HG03342 (cell line): ENCODE measurements around the gene BACH2.
A peak's percentile ranks its signal among the peaks of the same experiment; 100 is the strongest.
"Not testable (repeated sequence)": the region's sequence is repeated elsewhere in the genome, so short reads cannot be mapped to it uniquely, and the experiment has no call there.

ENCODE experiments used
- ATAC-seq: cut with Tn5 transposase; IDR thresholded peaks from one replicate; pipeline ENCODE4 v1.9.1; 2021; ENCODE audit warnings: mild to moderate bottlenecking, moderate library complexity; ENCODE audit not compliant: unreplicated experiment

Gene BACH2

GRCh38 chr6:90216072-90216977 lies 80.3 kb downstream of the BACH2 start:
- peak; percentile 54 for ATAC-seq

- no peak for ATAC-seq
Measured at GRCh38 chr6:90214966-90215365, 81.7 kb downstream of the BACH2 start.

DNA sequence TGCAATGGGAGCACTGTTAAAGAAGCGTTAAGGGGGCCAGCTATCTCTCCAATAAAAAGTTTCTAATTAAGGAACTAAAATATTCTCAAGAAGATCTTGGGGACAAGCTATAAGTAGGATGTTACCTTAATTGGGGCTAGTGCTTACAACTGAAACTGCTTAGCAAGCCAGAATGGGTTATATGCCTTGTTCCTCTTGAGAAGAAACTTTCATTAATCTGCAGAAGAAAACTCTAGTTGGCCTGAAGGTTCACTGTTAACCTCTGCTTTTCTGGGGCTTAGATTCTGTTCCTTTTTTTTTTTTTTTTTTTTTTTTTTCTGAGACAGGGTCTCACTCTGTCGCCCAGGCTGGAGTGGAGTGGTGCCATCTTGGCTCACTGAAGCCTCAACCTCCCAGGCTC lies 82.2 kb downstream of the BACH2 start:
- no peak for ATAC-seq

- no peak for ATAC-seq
Measured at GRCh38 chr6:90212274-90212673, 84.4 kb downstream of the BACH2 start.

GRCh38 chr6:90209527-90209926 lies 87.1 kb downstream of the BACH2 start:
- ATAC-seq: no peak

DNA sequence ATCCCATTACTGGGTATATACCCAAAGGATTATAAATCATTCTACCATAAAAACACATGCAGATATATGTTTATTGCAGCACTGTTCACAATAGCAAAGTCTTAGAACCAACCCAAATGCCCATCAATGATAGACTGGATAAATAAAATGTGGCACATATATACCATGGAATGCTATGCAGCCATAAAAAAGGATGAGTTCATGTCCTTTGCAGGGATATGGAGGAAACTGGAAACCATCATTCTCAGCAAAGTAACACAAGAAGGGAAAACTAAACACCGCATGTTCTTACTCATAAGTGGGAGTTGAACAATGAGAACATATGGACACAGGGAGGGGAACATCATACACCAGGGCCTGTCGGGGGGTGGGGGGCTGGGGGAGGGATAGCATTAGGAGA lies 88.0 kb downstream of the BACH2 start:
- not testable (repeated sequence) for ATAC-seq

GRCh38 chr6:90204327-90205056 lies 92.2 kb downstream of the BACH2 start:
- no peak for ATAC-seq

DNA sequence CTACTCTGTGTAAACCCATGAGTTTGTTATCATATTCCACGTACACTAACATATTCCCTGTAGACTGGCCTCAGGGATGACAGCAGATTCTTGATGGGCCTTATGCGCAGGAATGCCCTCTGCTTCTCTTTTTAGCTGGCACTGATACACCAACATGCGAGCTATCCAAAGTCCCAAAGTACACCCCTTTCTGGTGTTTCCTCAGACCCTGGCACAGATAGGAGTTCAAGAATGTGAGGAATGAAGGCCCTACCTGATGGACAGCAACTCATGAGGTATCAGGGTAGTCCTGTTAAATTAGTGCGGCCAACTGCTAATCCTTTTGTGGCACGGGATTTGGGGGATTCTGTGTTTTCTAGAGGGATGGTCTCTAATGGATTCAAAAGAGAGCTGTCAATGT lies 93.0 kb downstream of the BACH2 start:
- no peak for ATAC-seq

- ATAC-seq: no peak
Measured at GRCh38 chr6:90202156-90202555, 94.5 kb downstream of the BACH2 start.

DNA sequence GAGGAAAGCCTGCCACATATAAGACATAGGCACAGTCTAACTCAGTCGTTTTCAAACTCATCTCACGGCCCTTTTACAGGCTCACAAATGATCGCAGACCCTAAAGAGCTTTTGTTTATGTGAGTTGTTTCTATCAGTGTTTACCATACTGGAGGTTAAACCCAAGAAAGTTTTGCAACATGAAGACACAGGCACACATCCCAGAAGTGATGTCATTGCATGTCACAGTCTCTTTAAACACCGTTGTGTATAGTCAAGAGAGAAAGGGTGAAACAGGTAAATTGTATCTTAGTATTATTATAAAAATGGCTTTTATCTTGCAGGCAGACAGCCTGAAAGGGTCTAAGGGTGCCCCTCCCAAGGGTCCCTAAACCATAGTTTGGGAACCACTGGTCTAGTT lies 96.7 kb downstream of the BACH2 start:
- ATAC-seq: no peak

- no peak for ATAC-seq
Measured at GRCh38 chr6:90198758-90199425, 97.8 kb downstream of the BACH2 start.

DNA sequence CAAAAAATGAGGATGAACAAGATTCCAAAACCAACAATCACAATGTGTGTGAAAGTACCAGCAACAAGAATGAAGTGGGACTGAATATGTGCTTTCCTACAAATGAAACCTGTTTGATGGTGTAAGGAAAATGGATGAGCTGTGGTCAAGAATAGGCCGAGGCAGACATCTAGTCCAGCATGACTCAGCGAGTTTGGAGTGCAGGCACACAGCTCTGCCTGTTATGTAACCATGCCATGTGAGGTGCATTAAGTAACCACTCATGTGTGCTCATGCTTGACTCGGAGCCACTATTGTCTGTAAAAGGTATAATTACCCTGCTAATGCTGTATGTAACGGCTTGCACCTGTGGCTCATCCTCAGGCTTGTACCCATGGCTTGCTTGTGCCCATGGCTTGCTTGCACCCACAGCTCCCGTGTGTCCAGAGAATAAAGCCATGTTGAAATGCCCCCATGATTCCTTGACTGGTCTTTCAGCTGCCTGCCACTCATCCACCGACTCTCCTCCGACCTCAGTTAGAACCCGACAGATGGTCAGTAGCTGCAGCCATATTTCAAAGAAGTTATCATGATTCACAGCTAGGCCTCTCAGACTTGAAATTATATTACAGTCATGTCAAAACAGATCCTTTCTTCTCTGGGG lies 98.7 kb downstream of the BACH2 start:
- no peak for ATAC-seq

- no peak for ATAC-seq
Measured at GRCh38 chr6:90195094-90195829, 101.4 kb downstream of the BACH2 start.

- ATAC-seq: no peak
Measured at GRCh38 chr6:90194371-90194841, 102.2 kb downstream of the BACH2 start.

DNA sequence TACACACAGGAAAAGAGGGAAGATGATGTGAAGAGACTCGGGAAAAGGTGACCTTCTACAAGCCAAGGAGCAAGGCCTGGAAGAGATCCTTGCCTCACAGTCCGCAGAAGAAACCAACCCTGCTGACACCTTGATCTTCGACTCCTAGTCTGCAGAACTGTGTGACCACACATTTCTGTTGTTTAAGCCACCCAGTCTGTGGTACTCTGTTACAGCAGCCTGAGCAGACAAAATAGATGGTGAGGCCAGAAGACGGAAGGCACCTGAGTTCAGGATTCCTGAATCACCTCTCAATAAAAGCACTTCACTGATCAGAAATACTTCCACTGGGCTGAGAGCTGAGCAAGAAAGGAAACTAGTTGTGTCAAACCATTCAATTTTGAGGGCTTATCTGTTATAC lies 103.3 kb downstream of the BACH2 start:
- ATAC-seq: no peak

GRCh38 chr6:90192857-90193256 lies 103.8 kb downstream of the BACH2 start:
- no peak for ATAC-seq

GRCh38 chr6:90190752-90191395 lies 105.8 kb downstream of the BACH2 start:
- no peak for ATAC-seq

GRCh38 chr6:90190131-90190530 lies 106.5 kb downstream of the BACH2 start:
- no peak for ATAC-seq

- ATAC-seq: no peak
Measured at GRCh38 chr6:90187437-90188121, 109.1 kb downstream of the BACH2 start.
